ENCODE measurements around the gene IFFO2. TPM values are rescaled to one million over a fixed set of nuclear protein-coding genes. Genes with fewer than 3 reads are reported as not detected.

IFFO2 gene
- total RNA-seq, 1 donor from 2014 or later = 24.4 TPM

DNA sequence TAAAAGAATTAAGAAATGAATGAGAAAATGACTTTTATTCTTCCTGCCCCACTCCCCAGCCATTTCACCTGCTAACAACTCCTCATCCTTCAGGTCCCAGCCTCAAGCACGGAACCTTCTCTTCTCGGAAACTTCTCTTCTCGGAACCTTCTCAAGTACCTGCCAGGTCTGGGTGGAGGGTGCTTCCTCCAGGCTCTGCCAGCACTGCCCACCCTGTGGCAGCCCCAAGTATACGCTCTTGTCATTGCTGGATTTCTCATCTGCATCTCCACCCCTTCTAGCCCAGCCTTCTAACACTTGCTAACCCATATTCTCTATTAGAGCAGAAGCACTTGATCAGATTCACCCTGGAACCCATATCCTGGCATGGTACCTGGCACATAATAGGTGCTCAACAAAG, 3.9 kb upstream of the IFFO2 start:
- H3K4me3 Mint-ChIP-seq (ENCODE audit: low read depth) = no peak overlapping the region
- peaks cover 1% of the 10 kb centered on the region for H3K36me3 Mint-ChIP-seq (ENCODE audit: insufficient read depth)
- no peak for TF ChIP-seq CTCF (IDR thresholded peaks at IDR 0.05; ENCODE audit: unreplicated experiment)
- DNase-seq (ENCODE audit: low spot score, unreplicated experiment) = no peak
- H3K27me3 Mint-ChIP-seq = peaks cover 55% of the 10 kb centered on the region
- no peaks in the 10 kb centered on the region for H3K9me3 Mint-ChIP-seq (ENCODE audit: low read depth)
- H3K27ac Mint-ChIP-seq = no peak overlapping the region
- peaks cover 8% of the 10 kb centered on the region for H3K4me1 Mint-ChIP-seq (ENCODE audit: low read depth)

GRCh38 chr1:18959591-18959990, 3.1 kb upstream of the IFFO2 start:
- H3K4me3 Mint-ChIP-seq (ENCODE audit: low read depth) = no peak overlapping the region
- no peaks in the 10 kb centered on the region for H3K9me3 Mint-ChIP-seq (ENCODE audit: low read depth)
- H3K4me1 Mint-ChIP-seq (ENCODE audit: low read depth) = peaks cover 14% of the 10 kb centered on the region
- no peaks in the 10 kb centered on the region for H3K36me3 Mint-ChIP-seq (ENCODE audit: insufficient read depth)
- no peak overlapping the region for H3K27ac Mint-ChIP-seq
- no peak for TF ChIP-seq CTCF (IDR thresholded peaks at IDR 0.05; ENCODE audit: unreplicated experiment)
- peaks cover 57% of the 10 kb centered on the region for H3K27me3 Mint-ChIP-seq
- DNase-seq (ENCODE audit: low spot score, unreplicated experiment) = no peak

DNA sequence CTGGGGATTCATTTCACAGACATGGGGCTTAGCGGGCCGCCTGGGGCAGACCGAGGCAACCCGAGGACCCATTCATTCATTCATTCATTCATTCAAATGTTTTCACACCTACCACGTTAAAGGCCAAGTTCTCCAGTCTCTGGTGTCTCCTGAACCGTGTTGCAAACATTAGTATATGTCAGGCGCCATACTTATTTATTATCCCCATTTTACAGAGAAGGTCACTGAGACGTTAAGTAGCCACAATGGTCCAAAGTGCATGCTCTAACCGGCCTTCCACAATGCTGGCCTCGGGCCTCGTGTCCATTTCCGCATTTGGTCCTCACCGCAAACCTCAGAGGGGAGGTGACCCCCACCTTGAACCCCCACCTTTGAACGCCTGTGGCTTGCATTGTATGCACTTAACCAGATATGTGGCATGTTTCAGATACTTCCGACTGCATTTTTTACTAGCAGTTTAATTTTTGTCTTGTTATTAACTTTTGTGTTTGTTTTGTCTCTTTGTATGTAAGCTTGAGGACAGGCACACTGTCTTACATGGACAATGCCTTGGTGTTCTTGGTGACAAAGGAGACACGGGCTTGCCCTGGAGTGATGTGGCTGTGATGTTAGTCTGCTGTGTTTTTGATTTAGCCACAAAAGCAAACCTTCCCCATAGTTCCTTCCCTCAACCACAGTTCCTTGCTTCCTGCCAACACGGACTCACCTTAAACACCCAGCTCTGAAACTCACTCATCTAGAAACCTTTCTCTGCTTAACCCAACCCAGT, 1.2 kb upstream of the IFFO2 start:
- Mint-ChIP-seq H3K27ac (no peak overlapping the region), H3K36me3 (ENCODE audit: insufficient read depth) (peaks cover 2% of the 10 kb centered on the region), H3K27me3 (peaks cover 49% of the 10 kb centered on the region), H3K4me1 (ENCODE audit: low read depth) (peaks cover 20% of the 10 kb centered on the region), H3K4me3 (ENCODE audit: low read depth) (peak overlapping the region; percentile 78), H3K9me3 (ENCODE audit: low read depth) (no peaks in the 10 kb centered on the region)
- DNase-seq (ENCODE audit: low spot score, unreplicated experiment) = no peak
- no peak for TF ChIP-seq CTCF (IDR thresholded peaks at IDR 0.05; ENCODE audit: unreplicated experiment)

- Mint-ChIP-seq H3K27me3 (peaks cover 49% of the 10 kb centered on the region), H3K36me3 (ENCODE audit: insufficient read depth) (peaks cover 3% of the 10 kb centered on the region), H3K27ac (peak overlapping the region; percentile 52), H3K9me3 (ENCODE audit: low read depth) (no peaks in the 10 kb centered on the region), H3K4me1 (ENCODE audit: low read depth) (peaks cover 22% of the 10 kb centered on the region), H3K4me3 (ENCODE audit: low read depth) (peak overlapping the region; percentile 78)
- no peak for TF ChIP-seq CTCF (IDR thresholded peaks at IDR 0.05; ENCODE audit: unreplicated experiment)
- DNase-seq (ENCODE audit: low spot score, unreplicated experiment) = peak; percentile 36
Measured at GRCh38 chr1:18957136-18957521, 653 bp upstream of the IFFO2 start.

GRCh38 chr1:18955441-18956192, 859 bp downstream of the IFFO2 start:
- Mint-ChIP-seq H3K4me1 (ENCODE audit: low read depth) (peaks cover 22% of the 10 kb centered on the region), H3K27ac (no peak overlapping the region), H3K4me3 (ENCODE audit: low read depth) (peak overlapping the region; percentile 82), H3K27me3 (peaks cover 43% of the 10 kb centered on the region), H3K9me3 (ENCODE audit: low read depth) (no peaks in the 10 kb centered on the region), H3K36me3 (ENCODE audit: insufficient read depth) (peaks cover 3% of the 10 kb centered on the region)
- TF ChIP-seq CTCF (IDR thresholded peaks at IDR 0.05; ENCODE audit: unreplicated experiment) = peak; percentile 26
- peak; percentile 53 for DNase-seq (ENCODE audit: low spot score, unreplicated experiment)
